H1 (cell line): ENCODE results near the gene COL8A2. TPM values are rescaled to one million over a fixed set of nuclear protein-coding genes. Genes with fewer than 3 reads are reported as not detected.

Experiments used
- ATF2 ChIP-seq: IDR thresholded peaks from 2 replicates; pipeline ENCODE4 v1.6.1; 2012; ENCODE audit warnings: low read length, inconsistent platforms
- HDAC2 ChIP-seq, 2 experiments: fragments of 300-600 bp in 1 of 2; sonication (generic) in 1 of 2; IDR thresholded peaks; 2 replicates each; pipeline ENCODE4 v1.6.1; 2011 to 2012; ENCODE audit warnings: low read depth in 2 of 2, low read length in 2 of 2, mild to moderate bottlenecking in 2 of 2, moderate library complexity in 2 of 2, borderline replicate concordance in 1 of 2, inconsistent platforms in 1 of 2
- polyA plus RNA-seq, 7 experiments: library from polyadenylated mRNA; depleted of rRNA in 3 of 7; stranded (reverse) in 5 of 7; unstranded in 2 of 7; fragments of >200 nt in 5 of 7; fragments of 200-250 nt in 2 of 7; gene quantifications; 1 replicate in 5 of 7; 2 replicates in 1 of 7; 4 replicates in 1 of 7; pipeline versions ENCODE4 v1.2.1 to v1.2.3, GENCODE V29; 2011 to 2013; ENCODE audit warnings: missing spikeins in 2 of 7, mixed read lengths in 2 of 7
- total RNA-seq: library from RNA; stranded (reverse); fragmentation: NEBNext Ultra II Directional; extraction: Animal tissue kit (Norgen Biotek cat#: 25700); gene quantifications from 2 replicates; pipeline ENCODE4 v1.2.1, GENCODE V29; 2021

Gene COL8A2
- total and polyA plus RNA-seq, 2 of the 8 experiments (the other 6 are each of a cell fraction or from before 2014, with no cell fraction given) = 2.1 to 2.8 TPM

GRCh38 chr1:36144413-36144812, 19.4 kb upstream of the COL8A2 start (continued):
- TF ChIP-seq ATF2 (no peak), HDAC2 (IDR thresholded peaks at IDR 0.05; ENCODE audit: borderline replicate concordance in 1 of 2, low read depth in 2 of 2, low read length in 2 of 2) (no peak)
